A549 (cell line): ENCODE data around the gene MUC5B.

Experiments used
- CHD2 ChIP-seq: fragments of 150-350 bp; IDR thresholded peaks from 2 replicates; pipeline ENCODE4 v1.6.1; 2014; ENCODE audit warnings: low read length; ENCODE audit not compliant: partially characterized antibody
- EP300 ChIP-seq, 2 experiments: fragments of >200 bp; sonication (Bioruptor Twin); formaldehyde crosslinking; IDR thresholded peaks; 2 replicates in 1 of 2; 3 replicates in 1 of 2; pipeline ENCODE4 v1.6.1; 2016 to 2017
- JUN ChIP-seq, 2 experiments: fragments of >200 bp; sonication (Bioruptor Twin); formaldehyde crosslinking; IDR thresholded peaks; 2 replicates in 1 of 2; 3 replicates in 1 of 2; pipeline ENCODE4 v1.6.1; 2016 to 2017
- NFE2L2 ChIP-seq: fragments of 150-350 bp; conservative IDR thresholded peaks from 2 replicates; pipeline ENCODE4 v1.6.1; 2014; ENCODE audit warnings: low read length
- PHF8 ChIP-seq: fragments of 200-600 bp; sonication (generic); IDR thresholded peaks from 2 replicates; pipeline ENCODE4 v1.6.1; 2016; ENCODE audit warnings: low read depth, mild to moderate bottlenecking, antibody characterized with exemption, moderate library complexity, borderline replicate concordance
- POLR2A ChIP-seq: IDR thresholded peaks from 2 replicates; pipeline ENCODE4 v1.6.1; 2012; ENCODE audit warnings: mild to moderate bottlenecking, low read length
- POLR2AphosphoS2 ChIP-seq: conservative IDR thresholded peaks from 2 replicates; pipeline ENCODE4 v1.6.1; 2012; ENCODE audit warnings: low read length, improper control_type of control experiment, inconsistent platforms
- RFX5 ChIP-seq: fragments of 450-650 bp; IDR thresholded peaks from 2 replicates; pipeline ENCODE4 v1.7.1; 2014; ENCODE audit warnings: antibody characterized with exemption, mild to moderate bottlenecking, moderate library complexity
- TP53 ChIP-seq: fragments of 250-450 bp; sonication (Bioruptor Pico); IDR thresholded peaks from 2 replicates; pipeline ENCODE4 v1.5.0; 2021; ENCODE audit warnings: mild to moderate bottlenecking, moderate library complexity
- TF ChIP-seq, protein P1 (sequence below): IDR thresholded peaks from 2 replicates; pipeline ENCODE4 v1.6.1; 2012
- TF ChIP-seq, protein P2 (sequence below): fragments of >200 bp; sonication (Bioruptor Twin); formaldehyde crosslinking; IDR thresholded peaks from 3 replicates; pipeline ENCODE4 v1.5.1; 2016
- TF ChIP-seq, protein P3 (sequence below): fragments of 200-600 bp; sonication (generic); IDR thresholded peaks from 2 replicates; pipeline ENCODE4 v1.6.1; 2016; ENCODE audit warnings: antibody characterized with exemption, mild to moderate bottlenecking, moderate library complexity
- TF ChIP-seq, protein P4 (sequence below): fragments of 150-350 bp; IDR thresholded peaks from 2 replicates; pipeline ENCODE4 v1.6.1; 2014; ENCODE audit warnings: low read depth, mild to moderate bottlenecking, low read length

DNA sequence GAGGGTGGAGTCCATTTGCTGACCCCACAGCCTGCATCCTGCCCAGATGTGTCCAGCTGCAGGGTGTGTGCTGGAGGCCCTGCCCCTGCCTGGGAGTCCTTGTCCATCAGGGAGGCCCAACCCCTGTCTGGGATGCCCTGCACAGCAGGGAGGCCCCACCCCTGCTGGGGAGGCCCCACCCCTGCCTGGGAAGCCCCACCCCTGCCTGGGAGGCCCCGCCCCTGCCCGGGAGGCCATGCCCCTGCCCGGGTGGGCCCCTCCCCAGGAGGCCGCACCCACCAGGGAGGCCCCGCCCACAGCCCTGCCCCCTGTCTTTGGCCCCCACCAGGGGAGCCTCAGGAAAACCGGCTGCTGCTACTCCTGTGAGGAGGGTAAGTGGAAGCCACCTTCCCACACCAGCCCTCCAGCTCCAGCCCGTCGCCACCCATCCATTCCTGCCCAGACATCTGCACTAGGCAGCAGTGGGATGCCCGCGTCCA is 37.2 kb downstream of the MUC5B start:
- TF ChIP-seq, protein P1, sequence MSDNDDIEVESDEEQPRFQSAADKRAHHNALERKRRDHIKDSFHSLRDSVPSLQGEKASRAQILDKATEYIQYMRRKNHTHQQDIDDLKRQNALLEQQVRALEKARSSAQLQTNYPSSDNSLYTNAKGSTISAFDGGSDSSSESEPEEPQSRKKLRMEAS, result no peak
- TF ChIP-seq, protein P2, sequence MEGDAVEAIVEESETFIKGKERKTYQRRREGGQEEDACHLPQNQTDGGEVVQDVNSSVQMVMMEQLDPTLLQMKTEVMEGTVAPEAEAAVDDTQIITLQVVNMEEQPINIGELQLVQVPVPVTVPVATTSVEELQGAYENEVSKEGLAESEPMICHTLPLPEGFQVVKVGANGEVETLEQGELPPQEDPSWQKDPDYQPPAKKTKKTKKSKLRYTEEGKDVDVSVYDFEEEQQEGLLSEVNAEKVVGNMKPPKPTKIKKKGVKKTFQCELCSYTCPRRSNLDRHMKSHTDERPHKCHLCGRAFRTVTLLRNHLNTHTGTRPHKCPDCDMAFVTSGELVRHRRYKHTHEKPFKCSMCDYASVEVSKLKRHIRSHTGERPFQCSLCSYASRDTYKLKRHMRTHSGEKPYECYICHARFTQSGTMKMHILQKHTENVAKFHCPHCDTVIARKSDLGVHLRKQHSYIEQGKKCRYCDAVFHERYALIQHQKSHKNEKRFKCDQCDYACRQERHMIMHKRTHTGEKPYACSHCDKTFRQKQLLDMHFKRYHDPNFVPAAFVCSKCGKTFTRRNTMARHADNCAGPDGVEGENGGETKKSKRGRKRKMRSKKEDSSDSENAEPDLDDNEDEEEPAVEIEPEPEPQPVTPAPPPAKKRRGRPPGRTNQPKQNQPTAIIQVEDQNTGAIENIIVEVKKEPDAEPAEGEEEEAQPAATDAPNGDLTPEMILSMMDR, result no peak
- TF ChIP-seq POLR2A (no peak), CHD2 (no peak), EP300 (IDR thresholded peaks at IDR 0.05) (no peak), RFX5 (no peak), TP53 (CRISPR knock-in tag) (no peak), PHF8 (no peak), NFE2L2 (no peak), JUN (IDR thresholded peaks at IDR 0.05) (no peak), POLR2AphosphoS2 (no peak)
- TF ChIP-seq, protein P3, sequence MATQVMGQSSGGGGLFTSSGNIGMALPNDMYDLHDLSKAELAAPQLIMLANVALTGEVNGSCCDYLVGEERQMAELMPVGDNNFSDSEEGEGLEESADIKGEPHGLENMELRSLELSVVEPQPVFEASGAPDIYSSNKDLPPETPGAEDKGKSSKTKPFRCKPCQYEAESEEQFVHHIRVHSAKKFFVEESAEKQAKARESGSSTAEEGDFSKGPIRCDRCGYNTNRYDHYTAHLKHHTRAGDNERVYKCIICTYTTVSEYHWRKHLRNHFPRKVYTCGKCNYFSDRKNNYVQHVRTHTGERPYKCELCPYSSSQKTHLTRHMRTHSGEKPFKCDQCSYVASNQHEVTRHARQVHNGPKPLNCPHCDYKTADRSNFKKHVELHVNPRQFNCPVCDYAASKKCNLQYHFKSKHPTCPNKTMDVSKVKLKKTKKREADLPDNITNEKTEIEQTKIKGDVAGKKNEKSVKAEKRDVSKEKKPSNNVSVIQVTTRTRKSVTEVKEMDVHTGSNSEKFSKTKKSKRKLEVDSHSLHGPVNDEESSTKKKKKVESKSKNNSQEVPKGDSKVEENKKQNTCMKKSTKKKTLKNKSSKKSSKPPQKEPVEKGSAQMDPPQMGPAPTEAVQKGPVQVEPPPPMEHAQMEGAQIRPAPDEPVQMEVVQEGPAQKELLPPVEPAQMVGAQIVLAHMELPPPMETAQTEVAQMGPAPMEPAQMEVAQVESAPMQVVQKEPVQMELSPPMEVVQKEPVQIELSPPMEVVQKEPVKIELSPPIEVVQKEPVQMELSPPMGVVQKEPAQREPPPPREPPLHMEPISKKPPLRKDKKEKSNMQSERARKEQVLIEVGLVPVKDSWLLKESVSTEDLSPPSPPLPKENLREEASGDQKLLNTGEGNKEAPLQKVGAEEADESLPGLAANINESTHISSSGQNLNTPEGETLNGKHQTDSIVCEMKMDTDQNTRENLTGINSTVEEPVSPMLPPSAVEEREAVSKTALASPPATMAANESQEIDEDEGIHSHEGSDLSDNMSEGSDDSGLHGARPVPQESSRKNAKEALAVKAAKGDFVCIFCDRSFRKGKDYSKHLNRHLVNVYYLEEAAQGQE, result no peak
- TF ChIP-seq, protein P4, sequence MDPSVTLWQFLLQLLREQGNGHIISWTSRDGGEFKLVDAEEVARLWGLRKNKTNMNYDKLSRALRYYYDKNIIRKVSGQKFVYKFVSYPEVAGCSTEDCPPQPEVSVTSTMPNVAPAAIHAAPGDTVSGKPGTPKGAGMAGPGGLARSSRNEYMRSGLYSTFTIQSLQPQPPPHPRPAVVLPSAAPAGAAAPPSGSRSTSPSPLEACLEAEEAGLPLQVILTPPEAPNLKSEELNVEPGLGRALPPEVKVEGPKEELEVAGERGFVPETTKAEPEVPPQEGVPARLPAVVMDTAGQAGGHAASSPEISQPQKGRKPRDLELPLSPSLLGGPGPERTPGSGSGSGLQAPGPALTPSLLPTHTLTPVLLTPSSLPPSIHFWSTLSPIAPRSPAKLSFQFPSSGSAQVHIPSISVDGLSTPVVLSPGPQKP, result no peak
